ENCODE measurements around the gene DNAJC15. TPM values are rescaled to one million over a fixed set of nuclear protein-coding genes. Genes with fewer than 3 reads are reported as not detected.

Gene DNAJC15
- total RNA-seq, 1 experiment from 2014 or later: 2.4 TPM

DNA sequence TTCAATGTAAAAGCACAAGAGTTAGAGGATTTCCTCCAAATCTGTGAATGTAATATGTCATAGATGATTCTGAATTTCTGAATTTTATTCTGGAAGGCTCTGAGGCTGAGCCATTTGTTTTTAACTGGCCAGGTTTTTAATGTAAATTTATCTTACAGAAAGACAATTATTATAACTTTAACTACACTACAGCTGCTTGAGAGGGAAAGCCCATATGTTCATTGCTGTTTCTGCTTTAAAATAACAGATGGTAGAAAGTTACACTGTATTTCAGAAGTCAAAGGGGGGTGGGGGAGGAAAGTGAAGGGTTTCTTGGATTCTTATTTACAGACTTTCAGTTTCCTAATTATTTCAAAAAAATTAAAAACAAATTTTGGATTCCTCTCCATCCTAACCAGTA lies 62.8 kb downstream of the DNAJC15 start:
- Histone ChIP-seq H3K27me3 (replicated peaks; ENCODE audit: insufficient read depth, low read depth, low read length, poor library complexity) (no peaks in the 10 kb centered on the region), H3K9me3 (ENCODE audit: low read depth, low read length, poor library complexity, severe bottlenecking) (no peaks in the 10 kb centered on the region), H3K36me3 (ENCODE audit: insufficient read depth, low read length, poor library complexity, severe bottlenecking) (no peaks in the 10 kb centered on the region), H3K4me3 (ENCODE audit: low read depth, low read length, poor library complexity, severe bottlenecking) (no peak overlapping the region), H3K27ac (ENCODE audit: low read depth, low read length, poor library complexity, severe bottlenecking) (no peak overlapping the region), H3K4me1 (ENCODE audit: insufficient read depth, low read length, poor library complexity, severe bottlenecking) (no peaks in the 10 kb centered on the region)
- intact Hi-C loops (cut with micrococcal nuclease; ENCODE audit: unreplicated experiment): loop anchor here (5.0 kb wide), 1 partner anchor 791 kb away; the partner anchor contains the start of genes CCDC122 and LACC1
- CTCF ChIA-PET: interaction anchor here (0.7 kb wide), 1 partner anchor 701 kb away, joined by 6 read pairs; the partner anchor contains the start of gene ENOX1
- TF ChIP-seq, protein P1, sequence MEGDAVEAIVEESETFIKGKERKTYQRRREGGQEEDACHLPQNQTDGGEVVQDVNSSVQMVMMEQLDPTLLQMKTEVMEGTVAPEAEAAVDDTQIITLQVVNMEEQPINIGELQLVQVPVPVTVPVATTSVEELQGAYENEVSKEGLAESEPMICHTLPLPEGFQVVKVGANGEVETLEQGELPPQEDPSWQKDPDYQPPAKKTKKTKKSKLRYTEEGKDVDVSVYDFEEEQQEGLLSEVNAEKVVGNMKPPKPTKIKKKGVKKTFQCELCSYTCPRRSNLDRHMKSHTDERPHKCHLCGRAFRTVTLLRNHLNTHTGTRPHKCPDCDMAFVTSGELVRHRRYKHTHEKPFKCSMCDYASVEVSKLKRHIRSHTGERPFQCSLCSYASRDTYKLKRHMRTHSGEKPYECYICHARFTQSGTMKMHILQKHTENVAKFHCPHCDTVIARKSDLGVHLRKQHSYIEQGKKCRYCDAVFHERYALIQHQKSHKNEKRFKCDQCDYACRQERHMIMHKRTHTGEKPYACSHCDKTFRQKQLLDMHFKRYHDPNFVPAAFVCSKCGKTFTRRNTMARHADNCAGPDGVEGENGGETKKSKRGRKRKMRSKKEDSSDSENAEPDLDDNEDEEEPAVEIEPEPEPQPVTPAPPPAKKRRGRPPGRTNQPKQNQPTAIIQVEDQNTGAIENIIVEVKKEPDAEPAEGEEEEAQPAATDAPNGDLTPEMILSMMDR (conservative IDR thresholded peaks at IDR 0.05; ENCODE audit: low read depth, low read length): no peak
- TF ChIP-seq EZH2 (IDR thresholded peaks at IDR 0.05; ENCODE audit: borderline replicate concordance, low read depth, low read length, poor library complexity, severe bottlenecking): no peak
- DNase-seq (ENCODE audit: low spot score): no peak
- no TSS peak for BruUV-seq (replicated peaks)
- POLR2A ChIA-PET (ENCODE audit: low non-redundant PET): no interaction called here

DNA sequence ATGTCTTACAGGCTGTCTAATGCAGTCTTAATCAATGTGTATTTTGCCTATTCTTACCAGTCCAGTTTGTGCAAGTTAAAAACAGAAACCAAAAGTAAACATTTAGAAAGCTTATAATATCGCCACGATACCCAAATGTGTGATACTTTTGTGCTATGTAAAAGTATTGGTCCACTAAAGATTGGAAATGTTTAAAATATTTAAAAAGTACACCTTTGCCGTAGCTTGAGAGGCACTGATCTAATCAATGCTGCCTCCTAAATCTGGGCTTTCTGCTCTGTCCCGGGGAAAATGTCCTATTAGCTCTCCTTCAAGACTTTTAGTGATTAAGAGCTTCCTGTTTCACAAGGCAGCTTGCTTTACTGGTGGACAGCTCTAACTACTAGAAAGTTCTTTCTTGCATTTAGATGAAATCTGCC lies 64.7 kb downstream of the DNAJC15 start:
- POLR2A ChIA-PET (ENCODE audit: low non-redundant PET): no interaction called here
- BruUV-seq (replicated peaks): no TSS peak
- Histone ChIP-seq H3K4me1 (ENCODE audit: insufficient read depth, low read length, poor library complexity, severe bottlenecking) (no peaks in the 10 kb centered on the region), H3K27ac (ENCODE audit: low read depth, low read length, poor library complexity, severe bottlenecking) (no peak overlapping the region), H3K4me3 (ENCODE audit: low read depth, low read length, poor library complexity, severe bottlenecking) (no peak overlapping the region), H3K27me3 (replicated peaks; ENCODE audit: insufficient read depth, low read depth, low read length, poor library complexity) (no peaks in the 10 kb centered on the region), H3K36me3 (ENCODE audit: insufficient read depth, low read length, poor library complexity, severe bottlenecking) (no peaks in the 10 kb centered on the region), H3K9me3 (ENCODE audit: low read depth, low read length, poor library complexity, severe bottlenecking) (no peaks in the 10 kb centered on the region)
- DNase-seq (ENCODE audit: low spot score): no peak
- intact Hi-C loops (cut with micrococcal nuclease; ENCODE audit: unreplicated experiment): loop anchor here (5.0 kb wide), 1 partner anchor 789 kb away; the partner anchor contains the start of genes CCDC122 and LACC1
- no peak for TF ChIP-seq EZH2 (IDR thresholded peaks at IDR 0.05; ENCODE audit: borderline replicate concordance, low read depth, low read length, poor library complexity, severe bottlenecking)
- TF ChIP-seq, protein P1 (conservative IDR thresholded peaks at IDR 0.05; ENCODE audit: low read depth, low read length): no peak
- CTCF ChIA-PET: no interaction called here

DNA sequence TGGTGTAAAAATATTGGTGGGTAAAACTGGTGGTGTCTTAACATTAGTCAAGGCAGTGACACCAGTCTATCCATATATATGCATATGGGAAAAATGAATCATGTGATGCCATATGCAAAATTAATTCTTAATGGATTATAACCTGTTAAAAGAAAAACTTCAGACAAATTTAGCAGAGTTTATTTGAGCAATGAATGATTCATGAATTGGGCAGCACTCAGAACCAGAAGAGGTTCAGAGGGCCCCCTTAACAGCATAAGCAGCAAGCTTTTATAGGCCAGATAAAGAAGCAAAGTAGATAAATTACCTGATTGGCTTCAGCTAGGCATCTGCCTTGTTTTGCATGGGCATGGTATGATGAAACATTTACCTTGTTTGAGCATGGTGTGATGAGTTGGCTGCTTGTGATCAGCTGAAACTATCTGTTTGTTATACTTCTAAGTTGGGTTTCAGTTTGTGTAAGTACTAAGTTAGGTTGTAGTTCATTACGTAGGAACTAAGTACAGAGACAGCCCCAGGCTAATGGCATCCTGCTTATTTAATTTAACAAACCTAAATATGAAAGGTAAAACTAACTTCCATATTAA lies 66.6 kb downstream of the DNAJC15 start:
- Histone ChIP-seq H3K9me3 (ENCODE audit: low read depth, low read length, poor library complexity, severe bottlenecking) (no peaks in the 10 kb centered on the region), H3K4me3 (ENCODE audit: low read depth, low read length, poor library complexity, severe bottlenecking) (no peak overlapping the region), H3K27ac (ENCODE audit: low read depth, low read length, poor library complexity, severe bottlenecking) (no peak overlapping the region), H3K4me1 (ENCODE audit: insufficient read depth, low read length, poor library complexity, severe bottlenecking) (no peaks in the 10 kb centered on the region), H3K36me3 (ENCODE audit: insufficient read depth, low read length, poor library complexity, severe bottlenecking) (no peaks in the 10 kb centered on the region), H3K27me3 (replicated peaks; ENCODE audit: insufficient read depth, low read depth, low read length, poor library complexity) (no peaks in the 10 kb centered on the region)
- BruUV-seq (replicated peaks): no TSS peak
- ChIA-PET POLR2A (ENCODE audit: low non-redundant PET) (no interaction called here), CTCF (no interaction called here)
- DNase-seq (ENCODE audit: low spot score): no peak
- intact Hi-C loops (cut with micrococcal nuclease; ENCODE audit: unreplicated experiment): loop anchor here (5.0 kb wide), 1 partner anchor 787 kb away; the partner anchor contains the start of genes CCDC122 and LACC1
- TF ChIP-seq EZH2 (IDR thresholded peaks at IDR 0.05; ENCODE audit: borderline replicate concordance, low read depth, low read length, poor library complexity, severe bottlenecking): no peak
- TF ChIP-seq, protein P1 (conservative IDR thresholded peaks at IDR 0.05; ENCODE audit: low read depth, low read length): no peak

Measured in A673 (cell line).